Activated T-helper 17 cell treated with anti-CD3 and anti-CD28 coated beads, Interleukin-2, amount 50 U/mL, for 72 hours (primary cell): ENCODE data around the gene ATP11C. TPM values are rescaled to one million over a fixed set of nuclear protein-coding genes. Genes with fewer than 3 reads are reported as not detected.

Experiments used
- ATAC-seq: fragments of 150-1000 bp; cut with Tn5 transposase; replicated peaks from 2 replicates; pipeline ENCODE4 v1.10.0; 2021; ENCODE audit warnings: mild to moderate bottlenecking, moderate library complexity
- H3K27ac Mint-ChIP-seq: one replicate; pipeline ENCODE4 v1.8.0; 2022; ENCODE audit warnings: mixed read lengths
- H3K27me3 Mint-ChIP-seq: one replicate; pipeline ENCODE4 v1.8.0; 2022; ENCODE audit warnings: mixed read lengths
- H3K36me3 Mint-ChIP-seq: one replicate; pipeline ENCODE4 v1.8.0; 2022; ENCODE audit warnings: low read depth, mild to moderate bottlenecking, mixed read lengths
- H3K4me1 Mint-ChIP-seq: one replicate; pipeline ENCODE4 v1.8.0; 2022; ENCODE audit warnings: mixed read lengths
- H3K4me3 Mint-ChIP-seq: one replicate; pipeline ENCODE4 v1.8.0; 2022; ENCODE audit warnings: mild to moderate bottlenecking, mixed read lengths
- H3K9me3 Mint-ChIP-seq: one replicate; pipeline ENCODE4 v1.8.0; 2022; ENCODE audit warnings: mixed read lengths
- total RNA-seq, 2 donors: library from RNA; stranded (reverse); gene quantifications; one replicate each; pipeline ENCODE4 v1.2.3, GENCODE V29; 2022

Gene ATP11C
- total RNA-seq, 2 donors from 2014 or later, result 9.2 to 9.4 TPM

DNA sequence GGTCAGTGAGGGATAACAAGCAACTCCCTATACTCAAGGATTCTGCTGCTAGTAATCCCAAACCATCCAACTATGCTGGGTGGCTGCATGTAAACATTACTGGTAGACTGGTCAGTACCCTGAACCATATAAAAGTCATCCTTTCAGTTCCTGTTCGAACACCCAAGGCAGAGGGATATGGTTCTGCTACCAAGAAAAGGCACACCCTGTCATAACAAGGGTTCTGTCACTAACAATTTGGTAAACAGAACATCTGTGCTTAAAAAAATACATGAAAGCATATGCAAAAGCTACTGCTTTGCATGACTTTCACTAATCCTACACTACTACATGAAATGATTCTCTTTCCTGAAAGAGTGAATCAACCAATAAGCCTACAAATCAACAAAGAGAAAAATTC is 148.0 kb downstream of the ATP11C start:
- ATAC-seq, result no peak
- no peaks in the 10 kb centered on the region for H3K4me1 Mint-ChIP-seq
- peaks cover 84% of the 10 kb centered on the region for H3K36me3 Mint-ChIP-seq
- H3K27me3 Mint-ChIP-seq, result no peaks in the 10 kb centered on the region
- H3K9me3 Mint-ChIP-seq, result no peaks in the 10 kb centered on the region
- H3K4me3 Mint-ChIP-seq, result no peak overlapping the region
- no peak overlapping the region for H3K27ac Mint-ChIP-seq

GRCh38 chrX:139783959-139784358 is 148.9 kb downstream of the ATP11C start:
- no peak for ATAC-seq
- Mint-ChIP-seq H3K27me3 (no peaks in the 10 kb centered on the region), H3K4me3 (no peak overlapping the region), H3K36me3 (peaks cover 87% of the 10 kb centered on the region), H3K4me1 (no peaks in the 10 kb centered on the region), H3K9me3 (no peaks in the 10 kb centered on the region), H3K27ac (no peak overlapping the region)

DNA sequence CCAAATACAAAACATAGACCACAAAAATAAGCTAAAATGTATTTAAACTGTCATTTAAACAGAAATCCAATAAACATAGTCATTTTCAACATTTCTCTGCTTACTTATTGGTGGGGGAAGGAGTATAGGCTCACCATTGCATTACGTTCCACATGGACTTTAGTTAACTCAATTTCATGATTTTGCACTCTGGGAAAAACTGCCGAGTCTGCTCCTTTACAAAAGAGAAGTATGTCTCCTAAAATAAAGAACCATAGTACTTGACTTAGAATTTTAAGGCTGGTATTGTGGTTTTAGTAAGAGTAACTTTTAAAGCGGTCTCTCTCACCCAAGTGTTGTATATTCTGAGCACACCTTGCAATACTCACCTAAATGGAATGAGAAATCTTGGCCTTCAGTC is 149.8 kb downstream of the ATP11C start:
- H3K4me3 Mint-ChIP-seq, result no peak overlapping the region

DNA sequence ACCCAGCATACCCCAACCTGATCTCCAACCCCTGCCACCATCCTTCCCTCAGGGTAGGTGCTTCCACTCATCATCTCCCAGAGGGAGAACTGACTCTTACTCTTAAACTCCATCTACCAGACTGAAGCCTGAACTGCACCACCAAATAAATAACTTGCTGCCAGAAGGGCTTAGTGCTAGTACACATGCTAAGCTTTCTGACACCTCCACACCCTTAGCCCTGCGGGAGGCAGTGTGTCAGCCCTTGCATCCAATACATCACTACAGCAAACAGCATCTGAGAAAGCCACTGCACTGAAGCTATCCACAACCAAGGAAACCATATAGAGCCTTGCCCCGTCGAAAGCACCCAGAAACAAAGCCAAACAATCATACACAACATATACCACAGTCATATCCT is 156.3 kb downstream of the ATP11C start:
- Mint-ChIP-seq H3K27me3 (no peaks in the 10 kb centered on the region), H3K9me3 (no peaks in the 10 kb centered on the region), H3K27ac (no peak overlapping the region), H3K4me3 (no peak overlapping the region), H3K36me3 (peaks cover 82% of the 10 kb centered on the region), H3K4me1 (no peaks in the 10 kb centered on the region)
- ATAC-seq, result no peak

More for the DNA sequence above, 149.8 kb downstream of the ATP11C start:
- H3K9me3 Mint-ChIP-seq, result no peaks in the 10 kb centered on the region
- H3K36me3 Mint-ChIP-seq, result peaks cover 83% of the 10 kb centered on the region
- no peaks in the 10 kb centered on the region for H3K4me1 Mint-ChIP-seq
- no peak overlapping the region for H3K27ac Mint-ChIP-seq
- ATAC-seq, result no peak
- H3K27me3 Mint-ChIP-seq, result no peaks in the 10 kb centered on the region

DNA sequence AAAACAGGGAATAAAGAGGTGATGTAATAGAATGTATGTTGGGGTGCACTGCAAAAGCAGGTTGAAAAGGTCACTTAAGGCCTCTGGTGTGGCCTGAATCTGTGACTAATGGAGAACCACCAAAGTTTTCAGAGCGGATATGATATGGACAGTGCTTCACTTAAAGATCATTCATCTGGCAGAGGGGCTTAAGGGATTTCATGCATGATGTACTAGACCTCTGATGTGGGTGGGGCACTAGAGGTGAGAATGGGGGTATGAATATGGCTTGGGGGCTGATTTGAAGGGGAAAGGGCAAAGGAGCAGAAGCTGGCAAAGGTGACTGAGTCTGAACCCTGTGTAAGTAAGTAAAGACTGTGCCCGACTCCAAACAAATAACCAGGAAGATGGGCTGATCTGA is 162.5 kb downstream of the ATP11C start:
- Mint-ChIP-seq H3K4me1 (no peaks in the 10 kb centered on the region), H3K27me3 (no peaks in the 10 kb centered on the region), H3K36me3 (peaks cover 51% of the 10 kb centered on the region), H3K9me3 (no peaks in the 10 kb centered on the region), H3K4me3 (no peak overlapping the region), H3K27ac (no peak overlapping the region)
- ATAC-seq, result no peak

- no peaks in the 10 kb centered on the region for H3K27me3 Mint-ChIP-seq
- H3K9me3 Mint-ChIP-seq, result no peaks in the 10 kb centered on the region
- peak; percentile 91 for ATAC-seq
Observed at GRCh38 chrX:139766545-139766983, 166.3 kb downstream of the ATP11C start.

GRCh38 chrX:139762400-139763183 is 170.3 kb downstream of the ATP11C start:
- H3K27me3 Mint-ChIP-seq, result no peaks in the 10 kb centered on the region
- H3K36me3 Mint-ChIP-seq, result peaks cover 22% of the 10 kb centered on the region
- H3K4me3 Mint-ChIP-seq, result no peak overlapping the region
- no peak overlapping the region for H3K27ac Mint-ChIP-seq
- no peaks in the 10 kb centered on the region for H3K4me1 Mint-ChIP-seq
- ATAC-seq, result no peak
- no peaks in the 10 kb centered on the region for H3K9me3 Mint-ChIP-seq

More at GRCh38 chrX:139766545-139766983, 166.3 kb downstream of the ATP11C start:
- Mint-ChIP-seq H3K36me3 (peaks cover 26% of the 10 kb centered on the region), H3K4me3 (no peak overlapping the region), H3K4me1 (no peaks in the 10 kb centered on the region), H3K27ac (no peak overlapping the region)

GRCh38 chrX:139759637-139760036 is 173.2 kb downstream of the ATP11C start:
- H3K27ac Mint-ChIP-seq, result no peak overlapping the region
- ATAC-seq, result no peak
- H3K9me3 Mint-ChIP-seq, result no peaks in the 10 kb centered on the region
- H3K4me3 Mint-ChIP-seq, result no peak overlapping the region
- no peaks in the 10 kb centered on the region for H3K4me1 Mint-ChIP-seq
- H3K36me3 Mint-ChIP-seq, result peaks cover 47% of the 10 kb centered on the region
- H3K27me3 Mint-ChIP-seq, result no peaks in the 10 kb centered on the region

- no peak for ATAC-seq
- H3K27me3 Mint-ChIP-seq, result no peaks in the 10 kb centered on the region
- H3K4me1 Mint-ChIP-seq, result no peaks in the 10 kb centered on the region
- no peaks in the 10 kb centered on the region for H3K9me3 Mint-ChIP-seq
- no peak overlapping the region for H3K4me3 Mint-ChIP-seq
- H3K27ac Mint-ChIP-seq, result no peak overlapping the region
- H3K36me3 Mint-ChIP-seq, result peaks cover 55% of the 10 kb centered on the region
Observed at GRCh38 chrX:139758809-139759208, 174.0 kb downstream of the ATP11C start.

- Mint-ChIP-seq H3K27ac (no peak overlapping the region), H3K4me3 (no peak overlapping the region), H3K4me1 (no peaks in the 10 kb centered on the region), H3K9me3 (no peaks in the 10 kb centered on the region), H3K27me3 (no peaks in the 10 kb centered on the region), H3K36me3 (peaks cover 61% of the 10 kb centered on the region)
- ATAC-seq, result no peak
Observed at GRCh38 chrX:139758250-139758649, 174.6 kb downstream of the ATP11C start.

DNA sequence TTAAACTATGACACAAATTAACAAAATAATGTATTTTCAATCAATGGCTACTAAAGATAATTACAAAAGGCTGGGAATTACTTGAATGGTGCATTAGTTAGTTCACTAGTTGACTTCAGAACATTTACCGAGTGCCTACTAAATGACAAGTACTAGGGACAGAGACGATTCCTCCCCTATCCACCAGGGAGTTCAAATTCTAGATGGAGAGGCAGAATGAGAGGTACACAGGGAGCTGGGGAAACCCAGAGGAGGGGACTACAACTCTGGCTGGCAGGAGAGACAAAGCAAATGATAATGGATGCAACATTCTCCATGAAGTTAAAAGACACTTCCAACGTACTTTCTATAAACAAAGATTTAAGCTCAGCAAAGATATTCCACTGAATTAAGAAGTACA is 181.8 kb downstream of the ATP11C start:
- ATAC-seq, result no peak
- no peaks in the 10 kb centered on the region for H3K27me3 Mint-ChIP-seq
- no peak overlapping the region for H3K4me3 Mint-ChIP-seq
- no peaks in the 10 kb centered on the region for H3K9me3 Mint-ChIP-seq
- H3K4me1 Mint-ChIP-seq, result no peaks in the 10 kb centered on the region
- no peak overlapping the region for H3K27ac Mint-ChIP-seq
- peaks cover 78% of the 10 kb centered on the region for H3K36me3 Mint-ChIP-seq

GRCh38 chrX:139750390-139750789 is 182.5 kb downstream of the ATP11C start:
- Mint-ChIP-seq H3K27me3 (no peaks in the 10 kb centered on the region), H3K4me3 (no peak overlapping the region), H3K4me1 (no peaks in the 10 kb centered on the region), H3K27ac (no peak overlapping the region), H3K9me3 (no peaks in the 10 kb centered on the region), H3K36me3 (peaks cover 78% of the 10 kb centered on the region)
- no peak for ATAC-seq

GRCh38 chrX:139739138-139739537 is 193.7 kb downstream of the ATP11C start:
- Mint-ChIP-seq H3K27ac (peak overlapping the region; percentile 56), H3K4me1 (no peaks in the 10 kb centered on the region), H3K27me3 (no peaks in the 10 kb centered on the region), H3K9me3 (no peaks in the 10 kb centered on the region), H3K36me3 (peaks cover 51% of the 10 kb centered on the region), H3K4me3 (no peak overlapping the region)
- ATAC-seq, result peak; percentile 95

DNA sequence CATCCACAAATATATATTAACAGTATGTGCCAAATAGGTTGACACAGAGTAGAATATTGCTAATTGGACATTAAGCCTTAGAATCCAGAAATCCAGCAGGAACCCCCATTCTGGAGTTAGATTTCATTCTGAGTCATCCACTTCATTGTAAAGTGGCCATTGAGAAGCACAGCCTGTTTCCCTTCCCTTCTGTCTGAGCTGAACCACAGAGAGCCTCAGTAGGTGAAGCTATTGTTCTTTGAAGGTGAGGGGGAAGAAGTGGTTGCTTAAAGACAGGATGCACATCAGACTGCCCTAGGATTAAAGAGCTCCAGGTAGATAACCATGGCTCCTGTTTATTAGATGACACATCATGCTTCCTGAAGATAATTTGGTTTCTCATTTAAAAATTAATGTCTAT is 194.3 kb downstream of the ATP11C start:
- no peaks in the 10 kb centered on the region for H3K4me1 Mint-ChIP-seq
- no peaks in the 10 kb centered on the region for H3K27me3 Mint-ChIP-seq
- peak overlapping the region; percentile 56 for H3K27ac Mint-ChIP-seq
- peaks cover 49% of the 10 kb centered on the region for H3K36me3 Mint-ChIP-seq
- no peak overlapping the region for H3K4me3 Mint-ChIP-seq
- no peaks in the 10 kb centered on the region for H3K9me3 Mint-ChIP-seq
- ATAC-seq, result peak; percentile 44

DNA sequence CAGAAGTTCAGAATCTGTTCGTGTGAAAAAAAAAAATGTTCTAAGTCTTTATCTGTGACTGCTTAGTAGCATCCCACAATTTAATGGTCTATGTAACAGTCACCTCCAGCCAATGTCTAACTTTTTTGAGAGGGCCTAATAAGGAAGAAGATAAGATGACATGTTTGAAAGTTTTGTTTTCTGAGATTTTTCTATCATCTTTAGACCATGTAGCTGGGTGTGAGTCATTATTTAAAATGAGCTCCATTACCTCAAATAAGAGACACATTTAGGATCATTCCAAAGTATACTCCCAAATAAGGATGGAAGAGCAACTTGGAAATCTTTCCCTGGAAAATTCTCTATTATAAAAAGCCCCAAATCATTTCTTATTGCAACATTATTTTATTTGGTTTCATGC is 196.7 kb downstream of the ATP11C start:
- Mint-ChIP-seq H3K36me3 (peaks cover 64% of the 10 kb centered on the region), H3K27me3 (no peaks in the 10 kb centered on the region), H3K9me3 (no peaks in the 10 kb centered on the region), H3K27ac (no peak overlapping the region), H3K4me1 (no peaks in the 10 kb centered on the region), H3K4me3 (no peak overlapping the region)
- no peak for ATAC-seq
